Endometrial microvascular endothelial cells (primary cell): ENCODE data around the gene EMD. TPM values are rescaled to one million over a fixed set of nuclear protein-coding genes. Genes with fewer than 3 reads are reported as not detected.
"Not testable (repeated sequence)": the region's sequence is repeated elsewhere in the genome, so short reads cannot be mapped to it uniquely, and the experiment has no call there.

Experiments used
- in situ Hi-C: cut with HindIII; loops from 2 replicates; pipeline ENCODE4 v1.10.0; 2017; ENCODE audit warnings: low sequenced_read_pairs, low pct_unique_long_range_greater_than_20kb; ENCODE audit errors: inconsistent ontology term
- total RNA-seq: library from RNA; depleted of rRNA; stranded (reverse); fragments of >200 nt; gene quantifications from one replicate; pipeline ENCODE4 v1.2.3, GENCODE V29; 2015; ENCODE audit errors: inconsistent ontology term

EMD gene
- 67.0 TPM for total RNA-seq

DNA sequence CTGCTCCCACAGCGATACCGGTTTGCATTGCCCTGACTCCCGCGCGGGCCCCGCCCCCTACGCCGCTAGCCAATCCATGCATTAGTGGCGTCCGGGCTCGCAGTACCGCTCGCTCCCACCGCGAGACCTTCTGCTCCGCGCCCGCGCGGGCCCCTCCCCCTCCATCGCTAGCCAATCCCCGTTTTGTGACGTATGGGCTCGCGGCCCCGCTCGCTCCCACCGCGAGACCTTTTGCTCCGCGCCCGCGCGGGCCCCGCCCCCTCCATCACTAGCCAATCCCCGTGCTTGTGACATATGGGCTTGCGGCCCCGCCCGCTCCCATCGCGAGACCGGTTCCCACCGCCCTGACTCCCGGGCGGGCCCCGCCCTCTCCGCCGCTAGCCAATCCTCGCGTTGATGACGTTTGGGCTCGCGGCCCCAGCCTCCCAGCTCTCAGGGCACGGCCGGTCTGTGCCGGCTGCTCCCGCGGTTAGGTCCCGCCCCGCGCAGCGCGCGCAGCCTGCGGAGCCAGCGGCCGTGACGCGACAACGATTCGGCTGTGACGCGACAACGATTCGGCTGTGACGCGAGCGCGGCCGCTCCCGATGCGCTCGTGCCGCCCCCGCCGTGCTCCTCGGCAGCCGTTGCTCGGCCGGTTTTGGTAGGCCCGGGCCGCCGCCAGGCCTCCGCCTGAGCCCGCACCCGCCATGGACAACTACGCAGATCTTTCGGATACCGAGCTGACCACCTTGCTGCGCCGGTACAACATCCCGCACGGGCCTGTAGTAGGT is at the start of gene EMD:
Gene EMD (plus strand): TSS at position 497 of the 770 bp plus-strand sequence. CDS start 190 bp downstream, at position 687.
- in situ Hi-C loops, result no loop called here

DNA sequence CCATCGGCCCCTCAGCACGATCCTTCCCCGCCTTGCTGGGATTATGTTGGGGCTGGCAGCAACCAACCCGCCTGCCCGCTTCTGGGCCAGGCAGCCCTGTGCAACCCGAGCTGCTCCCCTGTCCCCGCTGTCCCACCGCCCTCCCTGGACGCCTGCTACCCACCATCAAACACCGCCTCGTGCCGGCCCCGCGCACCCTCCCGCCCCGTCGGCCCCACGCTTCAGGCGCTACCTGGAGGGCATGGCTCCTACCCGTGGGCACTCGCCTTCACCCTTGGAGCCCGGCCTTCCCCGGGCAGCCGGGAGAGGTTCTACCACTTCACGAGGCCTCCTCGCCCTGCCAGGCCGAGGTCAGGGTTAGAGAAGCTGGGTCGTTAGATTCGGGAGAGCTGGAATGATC is 46.5 kb upstream of the EMD start:
- in situ Hi-C loops, result no loop called here

DNA sequence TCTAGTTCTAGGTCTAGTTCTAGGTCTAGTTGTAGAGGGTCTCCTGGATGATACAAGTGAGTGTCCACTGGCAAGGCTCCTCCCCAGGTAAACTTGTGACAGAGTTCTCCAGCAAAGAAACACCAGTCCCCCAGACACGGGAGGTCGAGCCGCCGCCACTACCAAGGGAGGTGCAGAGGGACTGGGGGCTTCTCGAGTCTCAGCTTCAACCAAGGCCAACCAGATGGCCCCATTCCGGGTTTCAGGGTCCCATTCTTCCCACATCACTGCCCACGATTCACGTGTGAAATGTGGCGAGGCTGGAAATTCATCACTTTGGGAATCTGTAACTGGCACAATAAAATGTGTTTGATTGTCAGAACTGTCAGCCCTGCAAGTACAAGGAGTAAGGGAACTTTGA is 46.0 kb upstream of the EMD start:
- in situ Hi-C loops, result no loop called here

DNA sequence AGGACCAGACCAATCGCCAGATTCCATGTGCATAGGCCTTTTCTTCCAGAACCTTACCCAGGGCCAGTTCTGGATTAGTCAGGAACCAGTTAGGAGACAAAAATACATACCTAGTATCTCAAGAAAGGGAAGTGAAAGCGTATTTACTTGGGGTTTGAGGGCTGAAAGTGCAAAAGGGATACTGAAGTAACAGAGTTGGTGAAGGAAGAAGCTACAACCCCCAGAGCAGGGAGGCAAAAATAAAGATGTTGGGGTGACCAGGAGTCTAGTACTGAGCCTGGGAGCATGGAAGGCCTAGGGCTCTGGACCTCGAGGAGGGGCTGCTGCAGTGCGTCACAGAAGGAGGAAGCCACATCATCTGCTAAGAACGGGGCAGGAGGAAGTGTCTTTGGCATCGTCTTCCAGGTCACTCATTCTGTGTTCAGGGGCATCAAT is 45.2 kb upstream of the EMD start:
- in situ Hi-C loops, result no loop called here

DNA sequence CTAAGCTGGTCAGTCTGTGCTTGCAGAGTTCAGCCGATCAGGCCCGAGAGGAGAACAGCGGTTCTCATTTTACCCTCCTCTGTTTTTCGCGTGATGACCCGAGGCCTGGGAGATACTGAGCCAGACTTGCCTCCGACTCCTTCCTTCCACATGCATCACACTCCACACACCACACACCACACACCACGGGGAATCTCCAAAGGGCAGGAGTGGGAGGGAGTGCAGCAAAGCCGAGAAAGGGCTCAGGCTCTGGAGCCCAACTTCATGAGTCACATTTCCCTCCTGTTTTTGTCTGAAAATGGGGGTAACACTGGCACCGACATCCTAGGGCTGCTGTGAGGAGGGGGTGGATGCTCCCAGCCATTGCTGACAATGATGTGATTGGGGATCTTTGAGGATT is 44.6 kb upstream of the EMD start:
- in situ Hi-C loops, result no loop called here

DNA sequence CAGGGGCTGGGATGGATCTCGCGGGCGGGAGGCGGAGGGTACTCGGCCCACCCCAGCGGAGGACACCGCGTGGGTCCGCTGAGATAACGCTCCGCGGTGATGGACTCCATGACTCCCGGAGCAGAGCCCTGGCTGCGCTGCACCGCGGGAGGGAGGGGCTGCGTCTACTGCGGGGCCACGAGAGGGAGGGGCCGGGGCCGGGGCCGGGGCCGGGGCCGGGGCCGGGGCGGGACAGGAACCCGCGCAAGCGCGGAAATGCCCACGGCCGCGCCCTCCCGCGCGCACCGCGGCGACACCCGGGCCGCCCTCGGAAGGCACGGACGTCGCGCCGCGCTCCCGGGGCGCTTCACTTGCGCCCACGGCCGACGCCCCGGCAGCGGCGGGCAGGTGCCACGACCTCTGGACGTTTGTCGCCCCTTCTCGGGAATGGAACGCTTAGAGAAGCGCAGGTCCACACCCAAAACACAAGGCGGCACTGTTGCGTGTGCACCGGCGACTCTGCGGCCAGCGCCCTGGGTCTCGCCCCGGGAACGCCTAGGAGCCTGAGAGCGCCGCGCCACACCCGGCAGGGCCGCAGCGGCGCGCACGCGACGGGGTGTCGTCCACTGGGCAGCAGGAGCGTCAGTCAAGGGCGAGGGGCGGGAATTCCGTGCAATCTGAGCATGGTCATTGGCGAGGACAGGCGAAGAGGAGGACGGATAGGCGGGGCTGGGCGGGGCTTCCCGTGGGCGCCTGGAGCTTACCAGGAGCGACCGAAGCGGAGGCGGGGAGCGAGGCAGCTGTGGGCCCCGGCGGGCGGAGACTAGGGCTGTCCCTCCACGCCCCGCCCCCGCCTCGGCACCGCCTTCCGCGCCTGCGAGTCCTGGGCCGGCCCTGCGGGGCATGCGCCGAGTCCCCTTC is 37.4 kb upstream of the EMD start:
- in situ Hi-C loops, result not testable (repeated sequence)

DNA sequence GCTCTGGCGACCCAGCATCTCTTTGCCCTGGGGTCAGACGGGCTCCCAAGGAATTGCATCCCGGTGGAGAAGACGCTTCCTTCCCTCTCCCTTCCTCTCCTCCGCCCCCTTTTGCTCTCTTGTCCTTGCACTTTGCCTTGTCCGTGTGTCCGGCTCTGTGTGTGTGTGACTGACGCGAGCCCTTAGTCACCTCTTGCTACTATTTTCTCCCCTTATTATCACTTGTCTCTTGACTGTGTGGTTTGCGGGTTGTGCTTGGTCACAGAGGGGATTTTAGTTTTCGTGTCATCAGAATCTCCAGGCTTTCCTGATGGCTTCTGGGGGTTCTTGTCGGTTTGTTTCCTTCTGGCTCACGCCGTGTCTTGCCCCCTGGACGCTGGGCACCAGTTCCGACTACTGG is 36.0 kb upstream of the EMD start:
- in situ Hi-C loops, result not testable (repeated sequence)

DNA sequence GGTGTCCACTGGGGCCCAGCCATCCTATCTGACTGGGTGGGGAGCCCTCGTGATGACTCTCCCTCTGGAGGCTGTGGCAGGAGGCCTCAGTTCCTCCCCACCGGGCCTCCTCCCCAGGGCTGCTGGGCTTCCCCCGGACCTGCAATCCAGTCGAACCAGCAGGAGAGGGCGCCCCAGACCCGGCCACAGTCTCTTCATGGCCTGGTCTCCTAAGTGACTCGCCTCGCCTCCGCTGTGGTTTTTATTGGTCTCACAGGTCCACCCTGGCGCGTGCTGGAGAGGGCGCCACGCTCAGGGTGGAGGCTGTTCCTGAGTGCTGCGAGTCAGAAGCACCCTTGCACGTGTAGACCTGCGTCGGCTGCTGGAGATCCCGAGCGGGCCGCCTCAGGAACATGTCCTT is 35.5 kb upstream of the EMD start:
- in situ Hi-C loops, result not testable (repeated sequence)

DNA sequence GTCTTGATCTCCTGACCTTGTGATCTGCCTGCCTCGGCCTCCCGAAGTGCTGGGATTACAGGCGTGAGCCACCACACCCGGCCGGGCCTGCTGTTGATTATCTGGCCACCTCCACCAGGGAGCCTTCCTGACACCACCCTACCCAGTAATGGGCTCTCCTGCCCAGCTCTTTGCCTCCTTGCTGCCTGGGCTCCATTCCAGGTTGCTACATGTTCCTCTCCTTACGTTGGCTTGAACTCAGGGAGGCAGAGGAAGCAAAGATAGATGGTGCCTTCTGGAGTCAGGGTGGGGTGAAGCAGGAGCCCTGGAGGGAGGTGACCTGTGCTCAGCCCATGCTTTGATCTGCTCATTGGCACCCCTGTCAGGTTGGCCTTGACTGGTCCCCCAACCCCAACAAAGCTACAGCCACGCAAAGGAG is 31.0 kb upstream of the EMD start:
- in situ Hi-C loops, result no loop called here

DNA sequence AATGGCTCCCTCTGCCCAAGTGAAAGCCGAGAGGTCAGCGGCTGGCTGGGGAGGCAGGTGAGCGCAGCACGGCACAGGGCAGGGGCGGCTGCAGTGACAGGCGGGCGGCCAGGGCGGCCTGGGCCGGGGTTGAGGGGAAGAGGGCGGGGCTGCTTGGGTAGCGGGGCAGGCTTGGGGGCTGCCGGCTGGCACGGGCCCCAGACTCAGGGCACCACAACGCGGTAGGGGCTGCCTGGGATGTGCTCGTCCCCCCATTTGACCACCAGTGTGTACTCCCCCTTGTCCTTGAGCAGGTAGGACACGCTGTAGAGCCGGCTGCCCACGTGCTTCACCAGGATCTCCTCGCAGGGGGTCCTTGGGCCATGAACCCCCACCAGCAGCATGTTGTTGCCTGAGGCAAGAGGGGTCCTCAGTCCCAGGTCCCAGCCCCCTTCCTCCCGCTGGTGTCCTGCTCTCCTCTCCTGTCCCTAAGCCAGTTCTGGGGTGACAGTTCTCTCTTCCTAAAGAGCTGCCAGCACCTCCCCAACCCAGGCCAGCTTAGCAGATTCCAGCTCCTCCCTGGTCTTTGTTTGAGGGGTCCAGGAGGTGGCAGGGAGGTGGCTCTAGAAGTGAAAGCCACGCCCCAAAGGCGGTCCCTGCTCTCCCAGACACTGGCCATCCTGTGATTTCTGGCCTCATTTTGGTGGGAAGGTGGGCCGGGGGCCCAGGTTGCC is 30.3 kb upstream of the EMD start:
- in situ Hi-C loops, result no loop called here

DNA sequence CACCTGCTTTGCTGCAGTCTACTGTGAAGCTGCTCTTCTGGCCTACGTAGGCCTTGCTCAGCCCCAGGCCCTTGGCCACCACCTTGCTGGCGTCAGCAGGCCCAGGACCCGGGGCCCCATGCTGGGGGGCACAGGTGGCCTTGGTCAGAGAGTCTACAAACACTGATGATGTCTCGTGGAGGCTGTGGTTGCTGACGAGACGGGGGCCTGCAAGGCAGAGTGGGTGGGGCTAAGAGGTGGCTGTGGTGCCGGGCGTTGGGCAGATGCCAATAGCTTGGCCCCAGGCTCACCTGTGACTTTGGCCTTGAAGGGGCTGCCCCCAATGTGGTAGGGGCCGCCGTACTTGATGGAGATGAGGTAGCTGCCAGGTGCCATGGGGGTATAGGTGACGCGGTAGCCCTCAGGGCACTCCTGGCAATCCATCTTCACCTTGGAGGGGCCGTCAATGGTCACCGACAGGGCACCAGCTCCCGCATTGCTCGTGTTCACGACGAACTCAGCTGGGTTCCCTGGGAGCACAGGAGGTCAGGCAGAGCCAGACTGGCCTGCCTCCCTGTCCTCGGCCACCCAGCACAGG is 29.6 kb upstream of the EMD start:
- in situ Hi-C loops, result no loop called here

DNA sequence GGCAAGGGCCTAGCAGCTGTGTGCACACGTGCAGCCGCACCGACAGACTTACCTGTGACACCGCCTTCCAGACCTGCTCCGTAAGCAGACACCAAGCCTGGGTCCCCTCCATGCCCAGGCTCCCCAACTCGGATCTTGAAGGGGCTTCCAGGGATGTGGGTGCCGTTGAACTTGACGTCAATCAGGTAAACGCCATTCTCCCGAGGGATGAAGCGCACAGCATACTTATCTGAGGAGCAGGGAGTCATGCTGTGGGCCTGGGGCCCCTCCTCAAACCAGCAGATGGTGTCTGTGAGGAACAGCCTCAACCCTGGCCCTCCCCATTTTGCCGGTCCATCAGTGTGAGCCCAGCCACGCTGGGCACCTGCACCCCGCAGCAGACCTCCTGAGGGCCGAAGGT is 29.1 kb upstream of the EMD start:
- in situ Hi-C loops, result no loop called here

DNA sequence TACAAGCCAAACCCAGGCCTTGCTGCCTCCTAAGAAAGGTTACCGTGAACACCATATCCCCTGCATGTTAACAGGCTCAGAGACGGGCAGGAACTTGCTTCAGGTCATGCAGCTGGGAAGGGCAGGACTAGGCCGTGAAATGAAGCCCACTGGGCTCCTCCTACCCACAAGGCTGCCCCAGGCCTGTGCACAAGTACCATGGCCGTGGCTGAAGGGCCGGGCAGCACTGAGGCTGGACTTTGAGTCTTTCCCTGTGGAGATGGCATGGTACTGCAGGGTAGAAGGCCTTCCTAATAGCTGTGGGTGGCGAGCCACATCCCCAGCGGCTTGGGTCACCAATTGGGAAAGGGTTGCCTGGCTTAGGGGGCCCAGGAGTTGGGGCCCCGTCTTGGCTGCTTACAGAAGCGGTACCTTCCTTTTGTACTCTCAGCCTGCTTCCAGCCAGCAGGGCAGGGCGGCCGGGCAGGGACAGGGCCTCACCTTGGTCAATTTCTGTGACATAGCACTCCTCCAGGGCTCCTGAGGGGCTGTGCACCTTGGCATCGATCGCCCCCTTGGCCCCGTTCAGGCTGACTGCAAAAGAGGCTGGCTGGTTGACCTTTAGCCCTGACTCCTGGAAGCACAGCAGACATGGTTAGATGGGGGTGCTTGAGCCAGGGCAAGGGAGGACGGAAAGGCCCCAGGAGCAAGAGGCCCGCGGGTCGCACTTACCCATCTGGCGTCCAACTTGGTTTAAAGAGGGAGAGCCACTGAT is 28.5 kb upstream of the EMD start:
- in situ Hi-C loops, result no loop called here

DNA sequence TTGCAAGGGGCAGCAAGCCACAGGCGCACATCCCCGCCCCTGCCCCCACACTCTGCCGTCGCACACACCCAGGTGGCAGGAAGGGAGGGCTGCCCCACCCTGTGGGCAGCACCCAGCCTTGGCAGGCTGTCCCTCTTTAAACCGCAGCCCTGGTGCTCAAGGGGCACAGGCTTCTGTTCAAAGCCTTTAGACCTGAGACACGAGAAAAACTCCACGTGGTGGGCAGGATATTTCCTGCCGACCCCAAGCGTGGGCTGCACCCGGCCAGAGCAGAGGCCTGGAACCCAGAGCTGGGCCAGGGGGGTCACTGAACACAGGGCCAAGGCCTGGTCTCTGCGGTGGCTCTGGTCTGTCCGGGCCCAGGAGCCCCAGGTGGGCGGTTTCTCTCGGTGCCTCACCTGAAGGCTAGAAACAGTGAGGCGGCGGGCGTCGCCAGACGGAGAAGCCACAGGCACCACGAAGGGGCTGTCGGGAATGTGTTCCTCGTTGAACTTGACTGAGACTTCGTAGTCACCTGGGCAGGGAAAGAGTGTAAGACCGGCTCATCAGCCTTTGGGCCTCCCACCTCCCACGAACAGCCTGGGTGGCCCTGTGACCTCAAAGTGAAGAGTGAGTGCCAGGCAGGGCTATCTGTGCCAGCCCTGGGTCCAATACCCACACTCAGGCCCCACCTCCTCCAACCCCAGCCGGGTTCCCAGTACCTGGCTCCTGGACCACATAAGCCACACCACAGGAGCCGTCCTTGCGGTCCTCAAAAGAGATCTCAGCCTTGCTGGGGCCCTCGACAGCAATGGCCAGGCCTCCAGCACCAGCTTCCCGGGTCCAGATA is 27.7 kb upstream of the EMD start:
- in situ Hi-C loops, result no loop called here

DNA sequence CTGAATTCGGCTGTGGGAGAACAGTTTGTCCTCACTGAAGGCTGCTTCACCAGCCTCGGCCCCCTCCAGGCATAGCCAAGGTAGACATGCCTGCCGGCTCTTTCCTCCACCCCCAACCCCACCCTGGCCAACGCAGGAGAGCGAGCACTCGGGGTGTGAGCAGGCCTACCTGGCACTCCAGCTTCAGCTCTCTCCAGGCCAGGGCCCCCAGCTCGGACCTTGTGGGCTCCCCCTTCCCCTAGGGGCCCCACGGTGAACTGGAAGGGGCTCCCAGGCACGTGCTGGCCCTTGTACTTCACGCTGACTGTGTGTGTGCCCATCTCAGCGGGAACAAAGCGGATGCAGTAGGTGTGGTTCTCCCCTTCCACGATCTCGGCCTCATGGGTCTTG is 27.1 kb upstream of the EMD start:
- in situ Hi-C loops, result no loop called here

DNA sequence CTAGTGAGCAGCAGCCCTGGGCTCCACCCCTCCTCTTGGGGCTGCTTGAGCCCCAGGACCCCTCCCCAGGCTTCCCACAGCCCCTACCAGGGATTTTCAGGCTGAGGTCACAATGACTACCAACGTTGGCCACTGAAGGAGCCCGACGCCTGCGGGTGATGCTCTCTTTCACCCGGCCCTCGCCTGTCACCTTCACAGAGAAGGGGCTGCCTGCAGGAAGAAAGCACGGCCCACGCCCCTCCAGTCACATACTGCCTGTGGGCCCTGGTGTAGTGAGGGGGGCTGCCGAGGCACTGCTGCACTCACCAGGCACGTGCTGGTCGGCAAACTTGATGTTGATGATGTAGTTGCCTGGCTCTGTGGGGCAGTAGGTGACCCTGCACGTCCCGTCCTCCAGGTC is 26.6 kb upstream of the EMD start:
- in situ Hi-C loops, result no loop called here

DNA sequence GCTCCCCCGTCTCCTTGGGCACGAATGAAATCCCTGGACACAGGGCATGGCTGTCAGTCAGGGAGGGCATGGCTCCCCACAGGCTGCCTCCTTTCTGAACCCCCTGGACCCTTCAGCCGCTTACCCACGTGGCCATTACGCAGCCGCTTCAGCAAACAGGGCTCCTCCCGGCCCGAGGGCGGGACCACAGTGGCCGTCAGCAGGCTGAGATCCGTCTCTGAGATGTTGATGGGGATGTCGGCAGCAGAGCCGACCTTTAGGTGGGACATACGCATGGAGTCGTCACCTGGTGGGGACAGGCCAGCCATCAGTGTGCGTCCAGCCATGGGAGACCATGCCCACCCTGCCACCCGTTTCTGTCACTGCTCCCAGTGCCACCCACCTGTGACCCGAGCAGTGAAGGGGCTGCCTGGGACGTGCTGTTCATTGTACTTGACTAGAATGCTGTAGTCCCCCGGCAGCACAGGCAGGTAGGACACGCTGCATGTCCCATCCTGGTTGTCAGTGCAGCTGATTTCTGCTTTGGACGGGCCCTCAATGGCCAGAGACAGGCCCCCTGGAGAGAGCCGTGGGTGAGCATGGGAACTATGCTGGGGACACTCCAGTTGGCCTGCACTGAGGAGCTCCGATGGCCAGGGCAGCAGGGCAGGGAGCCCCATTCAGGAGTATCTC is 25.8 kb upstream of the EMD start:
- in situ Hi-C loops, result no loop called here
